Activated CD8-positive, alpha-beta memory T cell treated with anti-CD3 and anti-CD28 coated beads, Interleukin-2, amount 50 U/mL, for 4 hours (primary cell): ENCODE measurements around the gene TAF11L5.
"Not testable (repeated sequence)": the region's sequence is repeated elsewhere in the genome, so short reads cannot be mapped to it uniquely, and the experiment has no call there.

ENCODE experiments used
- DNase-seq: peaks from one replicate; pipeline ENCODE4 v3.0.0-alpha.2; 2020

TAF11L5 gene

GRCh38 chr5:17524935-17525334 is at the start of gene TAF11L5:
TSS of gene TAF11L5 (plus strand) at chr5:17525235.
- not testable (repeated sequence) for DNase-seq

- DNase-seq: no peak
Observed at GRCh38 chr5:17477043-17477442, 48.0 kb upstream of the TAF11L5 start.

GRCh38 chr5:17477573-17478265 is 47.3 kb upstream of the TAF11L5 start:
- DNase-seq: no peak

GRCh38 chr5:17481378-17481777 is 43.7 kb upstream of the TAF11L5 start:
- no peak for DNase-seq

GRCh38 chr5:17482790-17483189 is 42.2 kb upstream of the TAF11L5 start:
- no peak for DNase-seq

- DNase-seq: not testable (repeated sequence)
Observed at GRCh38 chr5:17486464-17487173, 38.4 kb upstream of the TAF11L5 start.

GRCh38 chr5:17487174-17487512 is 37.9 kb upstream of the TAF11L5 start:
- DNase-seq: no peak

GRCh38 chr5:17491257-17491656 is 33.8 kb upstream of the TAF11L5 start:
- DNase-seq: not testable (repeated sequence)

- no peak for DNase-seq
Observed at GRCh38 chr5:17492770-17493169, 32.3 kb upstream of the TAF11L5 start.

- no peak for DNase-seq
Observed at GRCh38 chr5:17497446-17497845, 27.6 kb upstream of the TAF11L5 start.

GRCh38 chr5:17497931-17498330 is 27.1 kb upstream of the TAF11L5 start, which contains the start of gene TAF11L2:
TSS of gene TAF11L2 (plus strand) at chr5:17498231.
- DNase-seq: not testable (repeated sequence)

- DNase-seq: no peak
Observed at GRCh38 chr5:17511775-17512325, 13.2 kb upstream of the TAF11L5 start.

- peak; percentile 30 for DNase-seq
Observed at GRCh38 chr5:17517526-17517925, 7.5 kb upstream of the TAF11L5 start.

GRCh38 chr5:17518067-17518466 is 7.0 kb upstream of the TAF11L5 start, which contains the start of gene TAF11L3:
TSS of gene TAF11L3 (plus strand) at chr5:17518367.
- DNase-seq: not testable (repeated sequence)

- DNase-seq: not testable (repeated sequence)
Observed at GRCh38 chr5:17519508-17519907, 5.5 kb upstream of the TAF11L5 start.

GRCh38 chr5:17521501-17521900 is 3.5 kb upstream of the TAF11L5 start, which contains the start of gene TAF11L4:
TSS of gene TAF11L4 (plus strand) at chr5:17521801.
- DNase-seq: not testable (repeated sequence)

- not testable (repeated sequence) for DNase-seq
Observed at GRCh38 chr5:17526504-17526903, 1.5 kb downstream of the TAF11L5 start.

GRCh38 chr5:17528369-17528768 is 3.3 kb downstream of the TAF11L5 start, which contains the start of gene TAF11L6:
TSS of gene TAF11L6 (plus strand) at chr5:17528669.
- not testable (repeated sequence) for DNase-seq
